Vagina (tissue), 2 donors: Measurements from ENCODE around the gene POLK. TPM values are rescaled to one million over a fixed set of nuclear protein-coding genes. Genes with fewer than 3 reads are reported as not detected.

Experiments used
- DNase-seq, 2 donors: peaks; one replicate each; pipeline ENCODE4 v3.0.0-alpha.2; 2017; ENCODE audit errors: extremely low spot score in 2 of 2
- H3K27ac ChIP-seq: fragments of 200-600 bp; sonication (generic); one replicate; pipeline ENCODE4 v1.5.1; 2019
- H3K27me3 ChIP-seq: fragments of 200-600 bp; sonication (generic); one replicate; pipeline ENCODE4 v1.5.1; 2019
- H3K36me3 ChIP-seq, 2 donors: fragments of 200-600 bp; sonication (generic); one replicate each; pipeline ENCODE4 v1.5.1; 2017 to 2019
- H3K4me1 ChIP-seq: fragments of 200-600 bp; sonication (generic); one replicate; pipeline ENCODE4 v1.5.1; 2019
- H3K4me3 ChIP-seq, 2 donors: fragments of 200-600 bp; sonication (generic); 1 replicate in 1 of 2; 2 replicates in 1 of 2; pipeline ENCODE4 v1.5.1; 2016 to 2019
- H3K9me3 ChIP-seq: fragments of 200-600 bp; sonication (generic); one replicate; pipeline ENCODE4 v1.5.1; 2019
- POLR2A ChIP-seq, 2 donors: fragments of 450-650 bp; IDR thresholded peaks; one replicate each; pipeline ENCODE4 v1.6.1; 2017; ENCODE audit warnings: antibody characterized with exemption in 2 of 2, mild to moderate bottlenecking in 2 of 2, moderate library complexity in 2 of 2
- POLR2AphosphoS5 ChIP-seq, 2 donors: sonication (generic); formaldehyde crosslinking; IDR thresholded peaks; one replicate each; pipeline ENCODE4 v1.9.0; 2017; ENCODE audit warnings: antibody characterized with exemption in 2 of 2, mild to moderate bottlenecking in 2 of 2, low read depth in 1 of 2; ENCODE audit not compliant: insufficient read depth in 1 of 2
- intact Hi-C: fragments of 100-400 bp; cut with DNase I; formaldehyde crosslinking; loops from one replicate; pipeline ENCODE4 v1.15.1; 2023
- total RNA-seq: library from RNA; depleted of rRNA; stranded (reverse); fragments of >200 nt; gene quantifications from one replicate; pipeline ENCODE4 v1.2.3, GENCODE V29; 2016
- TF ChIP-seq, protein P1 (sequence below), 3 experiments: fragments of 450-650 bp in 2 of 3; fragments of 200-600 bp in 1 of 3; sonication (generic) in 1 of 3; IDR thresholded peaks; one replicate each; pipeline ENCODE4 v1.5.1; 2017 to 2019; ENCODE audit warnings: antibody characterized with exemption in 3 of 3, mild to moderate bottlenecking in 2 of 3, moderate library complexity in 2 of 3

Gene POLK
- total RNA-seq, 1 donor from 2014 or later = 31.4 TPM

DNA sequence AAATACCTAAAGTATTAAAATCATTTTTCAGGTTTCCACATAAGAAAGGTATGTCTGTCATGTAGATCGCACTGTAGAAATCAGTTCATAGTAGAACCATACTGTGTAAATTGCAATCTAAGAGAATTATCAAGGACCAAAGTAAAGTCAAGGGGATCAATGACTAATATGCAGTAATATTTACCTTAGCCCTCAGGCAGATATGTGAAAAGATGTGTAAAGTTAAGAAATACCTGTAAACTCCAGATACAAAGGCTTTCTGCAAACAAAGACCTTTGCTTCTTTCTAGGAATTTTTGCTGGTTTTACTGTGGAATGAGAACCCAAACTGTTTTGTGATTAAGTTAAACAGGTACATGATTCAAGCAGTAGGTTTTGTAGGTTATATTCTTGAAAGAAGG, 11.6 kb downstream of the POLK start:
- Histone ChIP-seq H3K36me3 (peaks cover 0 to 10% of the 10 kb centered on the region in 2 donors), H3K27me3 (no peaks in the 10 kb centered on the region), H3K4me3 (no peak overlapping the region), H3K9me3 (no peaks in the 10 kb centered on the region), H3K27ac (no peak overlapping the region), H3K4me1 (peaks cover 11% of the 10 kb centered on the region)
- intact Hi-C loops = no loop called here
- TF ChIP-seq, protein P1, sequence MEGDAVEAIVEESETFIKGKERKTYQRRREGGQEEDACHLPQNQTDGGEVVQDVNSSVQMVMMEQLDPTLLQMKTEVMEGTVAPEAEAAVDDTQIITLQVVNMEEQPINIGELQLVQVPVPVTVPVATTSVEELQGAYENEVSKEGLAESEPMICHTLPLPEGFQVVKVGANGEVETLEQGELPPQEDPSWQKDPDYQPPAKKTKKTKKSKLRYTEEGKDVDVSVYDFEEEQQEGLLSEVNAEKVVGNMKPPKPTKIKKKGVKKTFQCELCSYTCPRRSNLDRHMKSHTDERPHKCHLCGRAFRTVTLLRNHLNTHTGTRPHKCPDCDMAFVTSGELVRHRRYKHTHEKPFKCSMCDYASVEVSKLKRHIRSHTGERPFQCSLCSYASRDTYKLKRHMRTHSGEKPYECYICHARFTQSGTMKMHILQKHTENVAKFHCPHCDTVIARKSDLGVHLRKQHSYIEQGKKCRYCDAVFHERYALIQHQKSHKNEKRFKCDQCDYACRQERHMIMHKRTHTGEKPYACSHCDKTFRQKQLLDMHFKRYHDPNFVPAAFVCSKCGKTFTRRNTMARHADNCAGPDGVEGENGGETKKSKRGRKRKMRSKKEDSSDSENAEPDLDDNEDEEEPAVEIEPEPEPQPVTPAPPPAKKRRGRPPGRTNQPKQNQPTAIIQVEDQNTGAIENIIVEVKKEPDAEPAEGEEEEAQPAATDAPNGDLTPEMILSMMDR (IDR thresholded peaks at IDR 0.05) = no peak
- TF ChIP-seq POLR2A (IDR thresholded peaks at IDR 0.05) (no peak), POLR2AphosphoS5 (IDR thresholded peaks at IDR 0.05; ENCODE audit: insufficient read depth in 1 of 2, low read depth in 1 of 2) (no peak)
- no peak for DNase-seq

DNA sequence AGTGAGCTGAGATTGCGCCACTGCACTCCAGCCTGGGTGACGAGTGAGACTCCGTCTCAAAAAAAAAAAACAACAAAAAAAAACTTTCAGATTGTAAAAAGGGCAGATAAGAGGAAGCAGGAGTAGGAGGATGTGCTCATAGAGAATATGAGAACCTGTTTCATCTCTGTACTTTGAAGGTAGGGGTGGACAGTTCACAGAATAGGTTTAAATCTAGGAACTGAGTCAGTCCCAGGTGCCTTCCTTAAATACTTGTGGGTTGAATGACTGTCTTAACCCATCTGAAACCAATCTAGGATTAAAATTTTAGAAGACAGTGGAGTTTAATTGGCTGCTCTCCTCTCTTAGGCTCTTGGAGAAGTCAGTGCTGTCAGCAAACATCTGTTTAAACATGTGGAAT, 12.4 kb downstream of the POLK start:
- Histone ChIP-seq H3K9me3 (no peaks in the 10 kb centered on the region), H3K27me3 (no peaks in the 10 kb centered on the region), H3K4me3 (no peak overlapping the region), H3K36me3 (peaks cover 0 to 10% of the 10 kb centered on the region in 2 donors), H3K4me1 (peaks cover 11% of the 10 kb centered on the region), H3K27ac (no peak overlapping the region)
- DNase-seq = no peak
- no peak for TF ChIP-seq POLR2A (IDR thresholded peaks at IDR 0.05)
- TF ChIP-seq, protein P1 (IDR thresholded peaks at IDR 0.05) = no peak
- TF ChIP-seq POLR2AphosphoS5 (IDR thresholded peaks at IDR 0.05; ENCODE audit: insufficient read depth in 1 of 2, low read depth in 1 of 2) = no peak
- intact Hi-C loops = no loop called here

DNA sequence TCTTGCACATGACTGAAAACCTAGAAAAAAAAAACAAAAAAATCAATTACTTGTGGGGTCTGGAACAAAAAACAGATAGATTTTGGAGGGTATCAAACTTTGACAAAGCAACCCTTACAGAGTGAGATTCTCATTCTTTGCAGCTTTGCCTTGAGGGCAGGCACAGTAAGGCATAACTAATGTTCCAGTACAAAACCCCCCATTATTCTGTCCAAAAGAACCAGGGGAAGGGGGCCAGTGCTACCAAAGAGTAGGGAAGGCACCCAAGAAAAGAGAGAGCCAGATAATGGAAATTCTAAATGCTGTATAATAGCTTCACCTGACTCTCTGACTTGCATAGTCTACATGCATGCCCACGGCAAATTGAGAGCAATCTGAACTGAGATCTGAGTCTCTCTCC, 12.9 kb downstream of the POLK start:
- intact Hi-C loops = no loop called here

DNA sequence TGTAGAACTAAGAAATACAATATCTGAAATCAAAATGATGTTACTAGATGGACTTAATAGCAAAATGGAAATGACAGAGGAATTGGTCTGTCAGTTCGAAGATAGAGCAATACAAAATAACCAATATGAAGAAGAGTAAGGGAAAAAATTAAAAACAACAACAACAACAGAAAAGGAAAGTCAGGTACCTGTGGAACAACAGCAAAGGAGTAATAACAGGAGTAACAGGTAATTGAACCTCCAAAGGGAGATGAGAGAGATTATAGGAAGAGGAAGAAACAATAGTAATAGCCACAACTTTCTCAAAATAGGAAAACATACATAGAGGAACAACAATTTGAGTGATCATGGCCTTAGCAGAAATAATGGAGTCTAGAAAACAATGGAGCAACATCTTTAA, 13.7 kb downstream of the POLK start:
- Histone ChIP-seq H3K27ac (no peak overlapping the region), H3K27me3 (no peaks in the 10 kb centered on the region), H3K36me3 (peaks cover 0 to 6% of the 10 kb centered on the region in 2 donors), H3K9me3 (no peaks in the 10 kb centered on the region), H3K4me3 (no peak overlapping the region), H3K4me1 (peaks cover 11% of the 10 kb centered on the region)
- intact Hi-C loops = no loop called here
- TF ChIP-seq POLR2AphosphoS5 (IDR thresholded peaks at IDR 0.05; ENCODE audit: insufficient read depth in 1 of 2, low read depth in 1 of 2) = no peak
- TF ChIP-seq, protein P1 (IDR thresholded peaks at IDR 0.05) = no peak
- no peak for TF ChIP-seq POLR2A (IDR thresholded peaks at IDR 0.05)
- DNase-seq = no peak

More for the DNA sequence above, 12.9 kb downstream of the POLK start:
- TF ChIP-seq POLR2A (IDR thresholded peaks at IDR 0.05) (no peak), POLR2AphosphoS5 (IDR thresholded peaks at IDR 0.05; ENCODE audit: insufficient read depth in 1 of 2, low read depth in 1 of 2) (no peak)
- TF ChIP-seq, protein P1 (IDR thresholded peaks at IDR 0.05) = no peak
- no peak overlapping the region for H3K4me3 ChIP-seq
- DNase-seq = no peak
- H3K4me1 ChIP-seq = peaks cover 11% of the 10 kb centered on the region
- no peak overlapping the region for H3K27ac ChIP-seq
- H3K36me3 ChIP-seq = peaks cover 0 to 10% of the 10 kb centered on the region in 2 donors
- no peaks in the 10 kb centered on the region for H3K9me3 ChIP-seq
- H3K27me3 ChIP-seq = no peaks in the 10 kb centered on the region

DNA sequence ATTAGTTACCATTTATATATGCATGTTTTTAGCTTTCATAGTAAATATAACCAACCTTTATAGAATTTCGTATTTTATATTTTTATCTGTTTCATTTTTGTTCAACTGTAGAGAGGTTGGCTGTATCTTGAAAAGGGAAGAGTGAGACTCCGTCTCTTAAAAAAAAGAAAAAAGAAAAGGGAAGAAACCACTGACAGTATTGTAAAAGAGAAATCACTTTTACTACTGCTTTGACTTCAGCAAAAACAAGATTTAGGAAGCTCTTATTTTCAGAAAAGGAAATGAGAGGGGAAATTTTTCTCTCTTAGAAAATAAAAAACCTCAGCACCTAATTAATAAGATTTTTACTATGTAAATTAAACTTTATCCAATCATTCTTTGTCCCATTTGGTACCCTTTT, 14.4 kb downstream of the POLK start:
- TF ChIP-seq POLR2AphosphoS5 (IDR thresholded peaks at IDR 0.05; ENCODE audit: insufficient read depth in 1 of 2, low read depth in 1 of 2) (no peak), POLR2A (IDR thresholded peaks at IDR 0.05) (no peak)
- TF ChIP-seq, protein P1 (IDR thresholded peaks at IDR 0.05) = no peak
- no peak for DNase-seq
- Histone ChIP-seq H3K36me3 (no peaks in the 10 kb centered on the region), H3K9me3 (no peaks in the 10 kb centered on the region), H3K27ac (no peak overlapping the region), H3K4me3 (no peak overlapping the region), H3K4me1 (peaks cover 11% of the 10 kb centered on the region), H3K27me3 (no peaks in the 10 kb centered on the region)
- intact Hi-C loops = no loop called here
